ENCODE results near the gene ACKR3. TPM values are rescaled to one million over a fixed set of nuclear protein-coding genes. Genes with fewer than 3 reads are reported as not detected.

ACKR3 gene
- total RNA-seq, 1 experiment from 2014 or later: 3.9 TPM

DNA sequence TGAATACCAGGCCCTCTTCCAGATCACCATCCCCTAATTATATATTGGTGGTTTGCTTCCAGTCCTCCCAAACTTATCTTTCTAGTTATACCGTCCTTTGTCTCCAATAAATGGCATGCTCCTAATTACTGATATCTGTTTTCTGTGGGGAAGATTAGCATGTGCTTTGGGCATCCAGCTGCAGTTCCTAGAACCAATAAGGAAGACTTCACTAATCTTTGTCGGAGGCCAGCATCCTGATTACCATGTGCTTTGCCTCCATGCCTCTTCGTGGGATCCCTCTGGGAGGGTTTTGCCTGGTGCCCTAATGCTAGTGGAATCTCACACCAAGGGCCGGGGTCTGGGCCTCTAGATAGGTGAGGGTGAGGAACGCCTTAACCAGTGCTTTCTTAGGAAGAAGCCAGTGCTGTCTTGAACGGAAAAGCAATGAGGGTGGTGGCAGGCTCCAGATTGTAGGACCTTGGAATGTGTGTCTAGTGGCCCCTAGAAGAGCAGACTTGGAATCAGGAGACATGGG is 47.7 kb downstream of the ACKR3 start:
- Histone ChIP-seq H3K4me3 (ENCODE audit: low read depth, low read length) (no peak overlapping the region), H3K4me1 (no peaks in the 10 kb centered on the region), H3K27me3 (replicated peaks; ENCODE audit: control insufficient read depth, insufficient read depth, low read length) (no peaks in the 10 kb centered on the region), H3K36me3 (ENCODE audit: control insufficient read depth, insufficient read depth, low read length) (no peaks in the 10 kb centered on the region), H3K9me3 (no peaks in the 10 kb centered on the region)
- no peak overlapping the region for H3K4me3 Mint-ChIP-seq (ENCODE audit: unreplicated experiment)
- H3K27me3 Mint-ChIP-seq (ENCODE audit: insufficient read depth, unreplicated experiment): peaks cover 5% of the 10 kb centered on the region
- BruUV-seq (replicated peaks): no TSS peak
- DNase-seq: no peak
- POLR2A ChIA-PET: no interaction called here
- H3K27ac Mint-ChIP-seq (ENCODE audit: unreplicated experiment): no peak overlapping the region
- TF ChIP-seq, protein P1, sequence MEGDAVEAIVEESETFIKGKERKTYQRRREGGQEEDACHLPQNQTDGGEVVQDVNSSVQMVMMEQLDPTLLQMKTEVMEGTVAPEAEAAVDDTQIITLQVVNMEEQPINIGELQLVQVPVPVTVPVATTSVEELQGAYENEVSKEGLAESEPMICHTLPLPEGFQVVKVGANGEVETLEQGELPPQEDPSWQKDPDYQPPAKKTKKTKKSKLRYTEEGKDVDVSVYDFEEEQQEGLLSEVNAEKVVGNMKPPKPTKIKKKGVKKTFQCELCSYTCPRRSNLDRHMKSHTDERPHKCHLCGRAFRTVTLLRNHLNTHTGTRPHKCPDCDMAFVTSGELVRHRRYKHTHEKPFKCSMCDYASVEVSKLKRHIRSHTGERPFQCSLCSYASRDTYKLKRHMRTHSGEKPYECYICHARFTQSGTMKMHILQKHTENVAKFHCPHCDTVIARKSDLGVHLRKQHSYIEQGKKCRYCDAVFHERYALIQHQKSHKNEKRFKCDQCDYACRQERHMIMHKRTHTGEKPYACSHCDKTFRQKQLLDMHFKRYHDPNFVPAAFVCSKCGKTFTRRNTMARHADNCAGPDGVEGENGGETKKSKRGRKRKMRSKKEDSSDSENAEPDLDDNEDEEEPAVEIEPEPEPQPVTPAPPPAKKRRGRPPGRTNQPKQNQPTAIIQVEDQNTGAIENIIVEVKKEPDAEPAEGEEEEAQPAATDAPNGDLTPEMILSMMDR (IDR thresholded peaks at IDR 0.05; ENCODE audit: insufficient read depth in 1 of 2, low read depth in 1 of 2, low read length in 1 of 2, severe bottlenecking in 1 of 2, unreplicated experiment in 1 of 2): no peak
- no peaks in the 10 kb centered on the region for H3K4me1 Mint-ChIP-seq (ENCODE audit: low read depth, unreplicated experiment)
- H3K36me3 Mint-ChIP-seq (ENCODE audit: insufficient read depth, unreplicated experiment): no peaks in the 10 kb centered on the region
- no peaks in the 10 kb centered on the region for H3K9me3 Mint-ChIP-seq (ENCODE audit: unreplicated experiment)
- CTCF ChIA-PET: no interaction called here
- intact Hi-C loops (cut with micrococcal nuclease; ENCODE audit: unreplicated experiment): no loop called here

DNA sequence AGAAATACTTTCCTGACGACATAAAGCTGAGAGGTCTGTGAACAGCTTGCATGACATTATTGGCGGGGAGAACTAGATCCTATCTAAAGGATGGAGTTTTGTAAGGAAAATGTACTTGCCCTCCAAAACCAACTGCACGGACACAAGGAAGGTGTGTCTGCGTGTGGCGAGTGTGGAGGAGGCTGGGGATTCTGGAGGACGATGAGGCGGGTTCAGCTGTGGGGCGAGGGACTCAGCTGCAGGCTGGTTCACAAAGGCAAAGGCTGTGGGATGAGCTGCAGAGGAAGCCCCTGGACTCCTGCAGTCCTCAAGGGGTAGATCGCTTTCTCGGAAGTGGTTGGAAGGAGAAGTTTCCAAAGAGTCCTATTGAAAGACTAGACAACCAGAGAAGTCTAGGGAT is 48.2 kb downstream of the ACKR3 start:
- Histone ChIP-seq H3K9me3 (no peaks in the 10 kb centered on the region), H3K4me3 (ENCODE audit: low read depth, low read length) (no peak overlapping the region), H3K4me1 (no peaks in the 10 kb centered on the region), H3K27me3 (replicated peaks; ENCODE audit: control insufficient read depth, insufficient read depth, low read length) (no peaks in the 10 kb centered on the region), H3K36me3 (ENCODE audit: control insufficient read depth, insufficient read depth, low read length) (no peaks in the 10 kb centered on the region)
- DNase-seq: no peak
- BruUV-seq (replicated peaks): no TSS peak
- ChIA-PET CTCF (no interaction called here), POLR2A (no interaction called here)
- intact Hi-C loops (cut with micrococcal nuclease; ENCODE audit: unreplicated experiment): no loop called here
- TF ChIP-seq, protein P1 (IDR thresholded peaks at IDR 0.05; ENCODE audit: insufficient read depth in 1 of 2, low read depth in 1 of 2, low read length in 1 of 2, severe bottlenecking in 1 of 2, unreplicated experiment in 1 of 2): no peak
- Mint-ChIP-seq H3K27ac (ENCODE audit: unreplicated experiment) (no peak overlapping the region), H3K9me3 (ENCODE audit: unreplicated experiment) (no peaks in the 10 kb centered on the region), H3K27me3 (ENCODE audit: insufficient read depth, unreplicated experiment) (peaks cover 5% of the 10 kb centered on the region), H3K4me3 (ENCODE audit: unreplicated experiment) (no peak overlapping the region), H3K36me3 (ENCODE audit: insufficient read depth, unreplicated experiment) (no peaks in the 10 kb centered on the region), H3K4me1 (ENCODE audit: low read depth, unreplicated experiment) (no peaks in the 10 kb centered on the region)

DNA sequence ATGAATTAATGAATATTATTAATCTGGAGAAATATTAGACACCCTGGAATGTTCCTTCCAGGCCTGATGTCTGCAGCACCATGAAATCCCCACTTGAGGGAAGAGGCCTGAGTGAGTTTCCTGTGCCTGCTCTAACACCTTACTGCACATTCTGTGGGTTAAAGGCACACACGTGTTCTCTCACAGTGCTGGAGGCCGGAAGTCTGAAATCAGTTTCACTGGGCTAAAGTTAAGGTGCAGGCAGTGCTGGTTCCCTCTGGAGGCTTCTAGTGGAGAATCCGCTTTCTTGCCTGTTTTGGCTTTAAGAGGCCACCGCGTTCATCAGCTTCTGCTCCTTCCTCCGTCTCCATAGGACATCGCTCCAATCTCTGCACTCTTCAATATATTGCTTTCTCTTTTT is 48.7 kb downstream of the ACKR3 start:
- CTCF ChIA-PET: interaction anchor here (0.6 kb wide), 1 partner anchor 49 kb away, joined by 3 read pairs; the partner anchor contains the start of gene ACKR3
- TF ChIP-seq, protein P1 (IDR thresholded peaks at IDR 0.05; ENCODE audit: insufficient read depth in 1 of 2, low read depth in 1 of 2, low read length in 1 of 2, severe bottlenecking in 1 of 2, unreplicated experiment in 1 of 2): no peak
- Histone ChIP-seq H3K9me3 (no peaks in the 10 kb centered on the region), H3K4me3 (ENCODE audit: low read depth, low read length) (no peak overlapping the region), H3K36me3 (ENCODE audit: control insufficient read depth, insufficient read depth, low read length) (no peaks in the 10 kb centered on the region), H3K27me3 (replicated peaks; ENCODE audit: control insufficient read depth, insufficient read depth, low read length) (no peaks in the 10 kb centered on the region), H3K4me1 (no peaks in the 10 kb centered on the region)
- intact Hi-C loops (cut with micrococcal nuclease; ENCODE audit: unreplicated experiment): no loop called here
- Mint-ChIP-seq H3K27me3 (ENCODE audit: insufficient read depth, unreplicated experiment) (peaks cover 5% of the 10 kb centered on the region), H3K36me3 (ENCODE audit: insufficient read depth, unreplicated experiment) (no peaks in the 10 kb centered on the region), H3K4me3 (ENCODE audit: unreplicated experiment) (no peak overlapping the region), H3K4me1 (ENCODE audit: low read depth, unreplicated experiment) (no peaks in the 10 kb centered on the region), H3K27ac (ENCODE audit: unreplicated experiment) (no peak overlapping the region), H3K9me3 (ENCODE audit: unreplicated experiment) (no peaks in the 10 kb centered on the region)
- BruUV-seq (replicated peaks): no TSS peak
- POLR2A ChIA-PET: no interaction called here
- no peak for DNase-seq

Measured in Caco-2 (cell line).